Inflammatory macrophage treated with lipopolysaccharide for 1 hour (primary cell): Measurements from ENCODE around the gene PSMF1.

Experiments used
- DNase-seq, 2 donors: peaks; one replicate each; pipeline ENCODE4 v3.0.0-alpha.2; 2020 to 2022

Gene PSMF1

GRCh38 chr20:1118336-1119127 is at the start of gene PSMF1:
Gene PSMF1, plus strand, starts transcription at chr20:1118602. Its CDS starts 172 bp downstream, at chr20:1118774.
- DNase-seq = peak; percentile 89 to 97

- no peak for DNase-seq
Measured at GRCh38 chr20:1072258-1072657, 46.1 kb upstream of the PSMF1 start.

- DNase-seq = peak; percentile 41 to 92
Measured at GRCh38 chr20:1075616-1076015, 42.8 kb upstream of the PSMF1 start.

- DNase-seq = peak; percentile 57 to 82
Measured at GRCh38 chr20:1081891-1082290, 36.5 kb upstream of the PSMF1 start.

GRCh38 chr20:1083431-1084080 is 34.8 kb upstream of the PSMF1 start:
- no peak for DNase-seq

- DNase-seq = no peak
Measured at GRCh38 chr20:1085492-1086276, 32.7 kb upstream of the PSMF1 start.

- peak in 1 of 2 donors; percentile 18 for DNase-seq
Measured at GRCh38 chr20:1086277-1087213, 31.9 kb upstream of the PSMF1 start.

- no peak for DNase-seq
Measured at GRCh38 chr20:1087311-1087905, 31.0 kb upstream of the PSMF1 start.

GRCh38 chr20:1094751-1095150 is 23.7 kb upstream of the PSMF1 start:
- DNase-seq = no peak

GRCh38 chr20:1101533-1101932 is 16.9 kb upstream of the PSMF1 start:
- no peak for DNase-seq

- no peak for DNase-seq
Measured at GRCh38 chr20:1102016-1102415, 16.4 kb upstream of the PSMF1 start.

- DNase-seq = no peak
Measured at GRCh38 chr20:1103751-1104150, 14.7 kb upstream of the PSMF1 start.

GRCh38 chr20:1105599-1106194 is 12.7 kb upstream of the PSMF1 start:
- DNase-seq = no peak

GRCh38 chr20:1107176-1107575 is 11.2 kb upstream of the PSMF1 start:
- no peak for DNase-seq

- peak in 1 of 2 donors; percentile 70 for DNase-seq
Measured at GRCh38 chr20:1108437-1108920, 9.9 kb upstream of the PSMF1 start.

GRCh38 chr20:1112908-1113307 is 5.5 kb upstream of the PSMF1 start:
- no peak for DNase-seq

- DNase-seq = no peak
Measured at GRCh38 chr20:1118004-1118335, 432 bp upstream of the PSMF1 start.

- no peak for DNase-seq
Measured at GRCh38 chr20:1119128-1119505, 715 bp downstream of the PSMF1 start.

GRCh38 chr20:1119524-1119923 is 1.1 kb downstream of the PSMF1 start:
- no peak for DNase-seq

GRCh38 chr20:1121429-1121828 is 3.0 kb downstream of the PSMF1 start:
- DNase-seq = no peak
